Brain microvascular endothelial cell (primary cell): ENCODE data around the gene ANAPC7.
"Not testable (repeated sequence)": the region's sequence is repeated elsewhere in the genome, so short reads cannot be mapped to it uniquely, and the experiment has no call there.

Experiments used
- DNase-seq: peaks from one replicate; pipeline ENCODE4 v3.0.0-alpha.2; 2020
- H3K27ac ChIP-seq: fragments of 250-450 bp; sonication (Bioruptor Pico); 2 replicates; pipeline ENCODE4 v1.5.1; 2020; ENCODE audit warnings: mild to moderate bottlenecking, moderate library complexity
- H3K27me3 ChIP-seq: fragments of 250-450 bp; sonication (Bioruptor Pico); replicated peaks from 2 replicates; pipeline ENCODE4 v1.5.1; 2020; ENCODE audit warnings: mild to moderate bottlenecking
- H3K36me3 ChIP-seq: fragments of 250-450 bp; sonication (Bioruptor Pico); replicated peaks from 2 replicates; pipeline ENCODE4 v1.5.1; 2020; ENCODE audit warnings: mild to moderate bottlenecking
- H3K4me3 ChIP-seq: 2 replicates; pipeline ENCODE4 v1.5.1; 2011; ENCODE audit warnings: low read depth, mild to moderate bottlenecking, control low read depth, low read length, moderate library complexity
- in situ Hi-C: cut with HindIII; loops from 2 replicates; pipeline ENCODE4 v1.10.0; 2017; ENCODE audit warnings: low sequenced_read_pairs, low pct_ligation_motif_present
- TF ChIP-seq, protein P1 (sequence below): IDR thresholded peaks from 2 replicates; pipeline ENCODE4 v1.5.1; 2011; ENCODE audit warnings: low read depth, mild to moderate bottlenecking, moderate library complexity, low read length, control low read depth, inconsistent platforms; ENCODE audit errors: missing control alignments

The ANAPC7 gene

DNA sequence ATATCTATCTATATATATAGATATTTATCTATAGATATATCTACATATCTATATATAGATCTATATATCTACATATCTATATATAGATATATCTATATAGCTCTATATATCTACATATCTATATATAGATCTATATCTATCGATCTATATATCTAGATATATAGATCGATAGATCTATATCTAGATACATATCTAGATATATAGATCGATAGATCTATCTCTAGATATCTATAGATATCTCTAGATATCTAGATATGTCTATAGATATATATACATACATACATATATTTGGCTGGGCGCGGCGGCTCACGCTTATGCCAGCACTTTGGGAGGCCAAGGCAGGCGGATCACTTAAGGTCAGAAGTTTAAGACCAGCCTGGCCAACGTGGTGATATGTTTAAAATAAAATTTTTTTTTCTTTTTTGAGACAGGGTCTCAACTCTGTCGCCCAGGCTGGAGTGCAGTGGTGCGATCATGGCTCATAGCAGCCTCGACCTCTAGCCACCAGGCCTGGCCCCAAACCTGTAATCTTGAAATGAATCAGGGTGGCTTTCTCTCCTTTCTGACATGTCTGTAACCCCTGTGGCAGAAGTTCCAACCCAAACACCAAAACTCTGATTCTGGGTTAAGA lies 28.6 kb upstream of the ANAPC7 start:
- Histone ChIP-seq H3K27me3 (no peaks in the 10 kb centered on the region), H3K27ac (no peak overlapping the region), H3K36me3 (peaks cover 26% of the 10 kb centered on the region), H3K4me3 (peak overlapping the region; percentile 49)
- TF ChIP-seq, protein P1, sequence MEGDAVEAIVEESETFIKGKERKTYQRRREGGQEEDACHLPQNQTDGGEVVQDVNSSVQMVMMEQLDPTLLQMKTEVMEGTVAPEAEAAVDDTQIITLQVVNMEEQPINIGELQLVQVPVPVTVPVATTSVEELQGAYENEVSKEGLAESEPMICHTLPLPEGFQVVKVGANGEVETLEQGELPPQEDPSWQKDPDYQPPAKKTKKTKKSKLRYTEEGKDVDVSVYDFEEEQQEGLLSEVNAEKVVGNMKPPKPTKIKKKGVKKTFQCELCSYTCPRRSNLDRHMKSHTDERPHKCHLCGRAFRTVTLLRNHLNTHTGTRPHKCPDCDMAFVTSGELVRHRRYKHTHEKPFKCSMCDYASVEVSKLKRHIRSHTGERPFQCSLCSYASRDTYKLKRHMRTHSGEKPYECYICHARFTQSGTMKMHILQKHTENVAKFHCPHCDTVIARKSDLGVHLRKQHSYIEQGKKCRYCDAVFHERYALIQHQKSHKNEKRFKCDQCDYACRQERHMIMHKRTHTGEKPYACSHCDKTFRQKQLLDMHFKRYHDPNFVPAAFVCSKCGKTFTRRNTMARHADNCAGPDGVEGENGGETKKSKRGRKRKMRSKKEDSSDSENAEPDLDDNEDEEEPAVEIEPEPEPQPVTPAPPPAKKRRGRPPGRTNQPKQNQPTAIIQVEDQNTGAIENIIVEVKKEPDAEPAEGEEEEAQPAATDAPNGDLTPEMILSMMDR, result no peak
- DNase-seq, result no peak
- in situ Hi-C loops, result no loop called here

DNA sequence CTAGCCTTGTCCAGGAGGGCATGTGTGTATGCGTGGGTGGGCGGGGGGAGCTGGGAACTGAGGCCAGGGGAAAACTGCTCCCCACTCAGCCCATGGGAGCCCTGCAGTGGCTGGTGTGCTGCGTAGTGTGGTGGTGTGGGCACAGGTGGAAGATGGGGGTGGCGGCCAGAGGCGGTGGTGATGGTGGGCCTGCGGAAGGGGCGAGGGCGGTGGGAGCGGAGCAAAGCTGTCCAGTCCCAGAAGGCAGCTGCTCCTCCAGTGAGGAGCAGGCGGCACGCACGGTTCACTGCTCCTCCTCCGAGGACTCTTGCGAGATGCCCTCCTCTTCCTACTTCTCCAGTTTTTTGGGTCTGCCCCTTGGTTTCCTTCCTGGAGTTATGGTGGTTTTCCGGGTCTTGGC lies 26.2 kb upstream of the ANAPC7 start:
- H3K27ac ChIP-seq, H3K36me3 ChIP-seq, H3K4me3 ChIP-seq, H3K27me3 ChIP-seq, DNase-seq, in situ Hi-C loops: not testable (repeated sequence)

DNA sequence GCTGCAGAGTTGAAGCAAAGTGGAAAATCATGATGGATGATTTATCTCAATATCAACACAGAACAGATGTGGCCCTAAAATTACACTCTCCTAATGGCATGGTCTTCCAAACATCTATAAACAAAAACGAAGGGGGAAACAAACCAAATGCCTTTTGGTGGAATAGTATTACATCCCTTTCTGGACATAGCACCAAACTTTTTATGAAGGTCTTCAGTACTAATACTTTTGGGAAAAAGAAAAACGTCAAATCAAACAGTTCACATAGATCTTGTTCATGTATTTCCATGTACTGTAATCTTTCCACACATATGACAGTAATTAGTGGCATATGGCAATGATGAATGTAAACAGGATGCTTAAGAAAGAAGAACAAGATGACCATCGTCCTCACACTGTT lies 22.9 kb upstream of the ANAPC7 start:
- in situ Hi-C loops, result no loop called here
- TF ChIP-seq, protein P1, result no peak
- Histone ChIP-seq H3K36me3 (no peaks in the 10 kb centered on the region), H3K27ac (no peak overlapping the region), H3K27me3 (no peaks in the 10 kb centered on the region), H3K4me3 (no peak overlapping the region)
- DNase-seq, result no peak

DNA sequence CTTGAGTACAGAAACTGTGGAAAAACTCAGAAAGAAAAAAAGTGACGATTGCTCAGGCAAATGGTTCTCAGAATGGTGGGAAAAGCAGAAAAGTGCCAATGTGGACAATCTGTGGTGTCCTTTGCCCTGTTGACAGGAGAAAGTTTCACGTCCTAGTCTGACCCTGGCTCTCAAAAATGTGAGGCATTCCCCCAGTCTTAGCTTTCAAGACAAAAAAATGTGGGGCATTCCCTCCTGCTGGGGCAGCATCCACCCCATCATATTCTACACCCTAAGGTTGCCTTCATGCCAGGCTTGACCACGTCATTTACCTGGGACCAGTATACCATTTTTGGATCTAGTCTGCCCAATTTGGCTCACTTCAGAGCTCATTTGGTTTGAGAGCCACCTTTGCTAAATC lies 20.7 kb upstream of the ANAPC7 start:
- TF ChIP-seq, protein P1, result no peak
- H3K27me3 ChIP-seq, result no peaks in the 10 kb centered on the region

DNA sequence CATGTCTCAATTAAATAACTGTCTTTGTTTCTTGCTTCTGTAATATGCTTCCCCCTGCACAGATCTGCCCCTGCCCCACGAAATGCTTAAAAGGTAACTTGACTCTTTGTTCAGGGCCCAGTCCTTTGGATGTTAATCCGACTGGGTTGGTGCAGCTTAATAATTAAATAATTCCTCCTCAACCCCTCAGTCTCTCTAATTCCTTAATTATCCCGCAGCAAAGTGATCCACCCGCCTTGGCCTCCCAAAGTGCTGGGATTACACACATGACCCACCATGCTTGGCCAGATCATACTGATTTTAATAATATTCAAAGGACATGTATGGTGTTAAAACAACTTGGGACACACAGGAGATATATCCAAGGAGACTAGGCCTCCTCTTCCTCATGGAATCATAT lies 18.2 kb upstream of the ANAPC7 start:
- TF ChIP-seq, protein P1, result no peak
- in situ Hi-C loops, result no loop called here
- no peaks in the 10 kb centered on the region for H3K27me3 ChIP-seq
- DNase-seq, result no peak
- H3K36me3 ChIP-seq, result no peaks in the 10 kb centered on the region
- no peak overlapping the region for H3K4me3 ChIP-seq
- no peak overlapping the region for H3K27ac ChIP-seq

More for the DNA sequence above, 20.7 kb upstream of the ANAPC7 start:
- Histone ChIP-seq H3K27ac (no peak overlapping the region), H3K36me3 (no peaks in the 10 kb centered on the region), H3K4me3 (no peak overlapping the region)
- in situ Hi-C loops, result no loop called here
- DNase-seq, result no peak

DNA sequence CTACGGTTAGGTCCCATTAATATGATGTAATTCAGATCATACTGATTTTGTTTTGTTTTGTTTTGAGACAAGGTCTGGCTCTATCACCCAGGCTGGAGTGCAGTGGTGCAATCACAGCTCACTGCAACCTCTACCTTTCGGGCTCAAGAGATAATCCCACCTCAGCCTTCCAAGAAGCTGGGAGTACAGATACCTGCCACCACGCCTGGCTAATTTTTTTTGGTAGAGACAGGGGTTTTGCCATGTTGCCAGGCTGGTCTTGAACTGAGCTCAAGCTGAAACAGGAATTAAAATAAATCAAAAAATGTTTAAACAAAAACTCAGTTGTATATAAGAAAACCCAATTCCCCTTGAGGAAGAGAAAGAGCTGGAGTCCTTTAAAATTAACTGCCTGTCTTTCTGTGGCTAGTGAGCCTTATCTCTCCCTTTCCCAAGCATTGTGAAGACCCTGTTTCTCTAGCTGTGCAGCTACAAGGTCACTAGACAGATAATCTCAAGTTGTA lies 17.7 kb upstream of the ANAPC7 start:
- no peak overlapping the region for H3K27ac ChIP-seq
- in situ Hi-C loops, result no loop called here
- TF ChIP-seq, protein P1, result no peak
- no peak for DNase-seq
- no peak overlapping the region for H3K4me3 ChIP-seq
- H3K27me3 ChIP-seq, result no peaks in the 10 kb centered on the region
- no peaks in the 10 kb centered on the region for H3K36me3 ChIP-seq

DNA sequence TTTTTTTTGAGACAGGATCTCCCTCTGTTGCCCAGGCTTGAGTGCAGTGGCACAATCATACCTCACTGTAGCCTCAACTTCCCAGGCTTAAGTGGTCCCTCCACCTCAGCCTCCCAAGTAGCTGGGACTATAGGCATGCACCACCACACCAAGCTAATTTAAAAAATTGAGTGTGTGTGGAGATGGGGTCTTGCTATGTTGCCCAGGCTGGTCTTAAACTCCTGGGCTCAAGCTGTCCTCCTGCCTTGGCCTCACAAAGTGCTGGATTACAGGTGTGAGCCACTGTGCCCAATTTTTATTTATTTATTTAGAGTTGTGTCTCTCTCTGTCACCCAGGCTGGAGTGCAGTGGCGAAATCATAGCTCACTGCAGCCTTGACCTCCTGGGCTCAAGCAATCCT lies 17.1 kb upstream of the ANAPC7 start:
- H3K36me3 ChIP-seq, in situ Hi-C loops, H3K27ac ChIP-seq, H3K27me3 ChIP-seq, DNase-seq, H3K4me3 ChIP-seq: not testable (repeated sequence)

DNA sequence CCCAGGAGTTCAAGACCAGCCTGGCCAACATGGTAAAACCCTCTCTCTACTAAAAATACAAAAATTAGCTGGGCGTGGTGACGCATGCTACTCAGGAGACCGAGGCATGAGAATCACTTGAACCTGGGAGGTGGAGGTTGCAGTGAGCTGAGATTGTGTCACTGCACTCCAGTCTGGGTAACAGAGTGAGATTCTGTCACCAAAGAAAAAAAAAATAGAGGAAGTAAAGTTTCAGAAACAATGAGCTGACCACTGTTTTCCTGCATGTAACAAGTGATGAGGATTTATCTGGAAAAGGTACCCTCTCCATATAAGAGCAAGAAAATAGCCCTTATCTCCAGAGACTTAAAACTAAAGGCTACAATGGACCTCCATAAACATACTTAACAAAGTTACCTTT lies 13.6 kb upstream of the ANAPC7 start:
- H3K27ac ChIP-seq, DNase-seq, H3K4me3 ChIP-seq, in situ Hi-C loops, H3K36me3 ChIP-seq, H3K27me3 ChIP-seq: not testable (repeated sequence)

DNA sequence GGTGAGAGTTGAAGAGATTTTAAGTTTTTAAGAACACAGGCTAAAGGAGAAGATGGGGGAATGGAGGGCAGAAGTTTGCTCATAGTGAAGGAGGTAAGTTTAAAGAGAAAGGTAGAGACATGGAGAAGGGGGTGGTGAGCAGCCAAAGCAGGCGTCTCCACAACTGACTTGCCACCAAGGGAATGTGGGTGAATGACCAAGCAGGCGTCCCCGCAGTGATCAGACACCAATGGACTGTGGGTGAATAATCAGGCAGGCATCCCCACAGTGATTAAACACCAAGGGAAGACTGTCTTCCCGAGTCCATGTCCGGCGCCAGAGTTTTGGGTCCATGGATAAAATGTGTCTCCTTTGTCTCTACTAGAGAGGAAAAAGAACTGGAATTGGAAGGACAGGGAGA lies 6.6 kb upstream of the ANAPC7 start:
- H3K4me3 ChIP-seq, DNase-seq, H3K27ac ChIP-seq, H3K36me3 ChIP-seq, H3K27me3 ChIP-seq, in situ Hi-C loops: not testable (repeated sequence)

DNA sequence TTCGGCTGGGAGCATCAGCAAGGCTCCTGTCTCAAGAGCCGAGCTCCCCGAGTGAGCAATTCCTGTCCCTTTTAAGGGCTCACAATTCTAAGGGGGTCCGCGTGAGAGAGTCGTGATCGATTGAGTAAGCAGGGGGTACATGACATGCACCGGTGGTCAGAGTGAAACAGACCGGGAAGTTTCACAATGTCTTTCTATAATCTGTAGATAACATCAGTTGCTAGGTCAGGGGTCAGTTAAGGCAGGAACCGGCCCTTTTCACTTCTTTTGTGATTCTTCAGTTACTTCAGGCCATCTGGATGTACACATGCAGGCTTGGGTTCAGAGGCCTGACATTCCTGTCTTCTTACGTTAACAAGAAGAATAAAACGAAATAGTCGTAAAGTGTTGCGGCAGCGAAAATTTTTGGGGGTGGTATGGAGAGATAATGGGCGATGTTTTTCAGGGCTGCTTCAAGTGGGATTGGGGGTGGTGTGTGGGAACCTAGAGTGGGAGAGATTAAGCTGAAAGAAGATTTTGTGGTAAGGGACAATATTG lies 1.7 kb upstream of the ANAPC7 start:
- H3K27ac ChIP-seq, DNase-seq, H3K36me3 ChIP-seq, in situ Hi-C loops, H3K27me3 ChIP-seq, H3K4me3 ChIP-seq: not testable (repeated sequence)
